Vagina (tissue), 2 donors: ENCODE results near the gene ZNF107.

Experiments
- CTCF ChIP-seq, 3 experiments: fragments of 450-650 bp in 2 of 3; fragments of 200-600 bp in 1 of 3; sonication (generic) in 1 of 3; IDR thresholded peaks; one replicate each; pipeline ENCODE4 v1.5.1; 2017 to 2019; ENCODE audit warnings: antibody characterized with exemption in 3 of 3, mild to moderate bottlenecking in 2 of 3, moderate library complexity in 2 of 3
- POLR2A ChIP-seq, 2 donors: fragments of 450-650 bp; IDR thresholded peaks; one replicate each; pipeline ENCODE4 v1.6.1; 2017; ENCODE audit warnings: antibody characterized with exemption in 2 of 2, mild to moderate bottlenecking in 2 of 2, moderate library complexity in 2 of 2
- POLR2AphosphoS5 ChIP-seq, 2 donors: sonication (generic); formaldehyde crosslinking; IDR thresholded peaks; one replicate each; pipeline ENCODE4 v1.9.0; 2017; ENCODE audit warnings: antibody characterized with exemption in 2 of 2, mild to moderate bottlenecking in 2 of 2, low read depth in 1 of 2; ENCODE audit not compliant: insufficient read depth in 1 of 2

GRCh38 chr7:64633401-64633800 is 32.5 kb upstream of the ZNF107 start:
- TF ChIP-seq CTCF (IDR thresholded peaks at IDR 0.05), result no peak
- no peak for TF ChIP-seq POLR2AphosphoS5 (IDR thresholded peaks at IDR 0.05; ENCODE audit: insufficient read depth in 1 of 2, low read depth in 1 of 2)
- no peak for TF ChIP-seq POLR2A (IDR thresholded peaks at IDR 0.05)
